Measurements from ENCODE around the gene DGKQ. TPM values are rescaled to one million over a fixed set of nuclear protein-coding genes. Genes with fewer than 3 reads are reported as not detected.

DGKQ gene
- total RNA-seq, 1 experiment from 2014 or later: 11.8 TPM

DNA sequence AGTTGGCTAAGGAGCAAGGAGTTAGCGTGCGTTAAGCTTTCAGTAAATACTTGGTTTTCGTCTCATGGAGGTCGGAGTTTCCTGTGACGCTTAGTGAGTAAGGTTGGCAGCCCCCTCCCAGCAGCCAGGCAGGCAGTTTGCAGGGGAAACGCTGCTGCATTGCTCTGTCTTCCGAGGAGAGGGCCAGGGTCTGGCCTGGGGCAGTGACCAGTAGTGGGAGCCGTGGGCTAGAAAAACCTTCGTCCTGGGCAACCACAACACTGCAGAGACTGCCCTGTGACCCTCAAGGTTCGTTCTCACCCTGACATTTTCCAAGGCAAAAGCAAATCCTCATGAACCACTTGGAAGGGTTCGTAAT lies 40.7 kb downstream of the DGKQ start:
- Mint-ChIP-seq H3K4me3 (ENCODE audit: low read depth, unreplicated experiment) (peak overlapping the region; percentile 84), H3K4me1 (ENCODE audit: low read depth, unreplicated experiment) (peaks cover 9% of the 10 kb centered on the region), H3K27me3 (ENCODE audit: unreplicated experiment) (no peaks in the 10 kb centered on the region), H3K9me3 (ENCODE audit: low read depth, unreplicated experiment) (no peaks in the 10 kb centered on the region), H3K27ac (ENCODE audit: unreplicated experiment) (peak overlapping the region; percentile 78), H3K36me3 (ENCODE audit: insufficient read depth, unreplicated experiment) (peaks cover 28% of the 10 kb centered on the region)
- DNase-seq: peak; percentile 11
- intact Hi-C loops (cut with micrococcal nuclease; ENCODE audit: unreplicated experiment): no loop called here
- TSS peak; percentile 87 for BruUV-seq (replicated peaks)
- TF ChIP-seq, protein P1, sequence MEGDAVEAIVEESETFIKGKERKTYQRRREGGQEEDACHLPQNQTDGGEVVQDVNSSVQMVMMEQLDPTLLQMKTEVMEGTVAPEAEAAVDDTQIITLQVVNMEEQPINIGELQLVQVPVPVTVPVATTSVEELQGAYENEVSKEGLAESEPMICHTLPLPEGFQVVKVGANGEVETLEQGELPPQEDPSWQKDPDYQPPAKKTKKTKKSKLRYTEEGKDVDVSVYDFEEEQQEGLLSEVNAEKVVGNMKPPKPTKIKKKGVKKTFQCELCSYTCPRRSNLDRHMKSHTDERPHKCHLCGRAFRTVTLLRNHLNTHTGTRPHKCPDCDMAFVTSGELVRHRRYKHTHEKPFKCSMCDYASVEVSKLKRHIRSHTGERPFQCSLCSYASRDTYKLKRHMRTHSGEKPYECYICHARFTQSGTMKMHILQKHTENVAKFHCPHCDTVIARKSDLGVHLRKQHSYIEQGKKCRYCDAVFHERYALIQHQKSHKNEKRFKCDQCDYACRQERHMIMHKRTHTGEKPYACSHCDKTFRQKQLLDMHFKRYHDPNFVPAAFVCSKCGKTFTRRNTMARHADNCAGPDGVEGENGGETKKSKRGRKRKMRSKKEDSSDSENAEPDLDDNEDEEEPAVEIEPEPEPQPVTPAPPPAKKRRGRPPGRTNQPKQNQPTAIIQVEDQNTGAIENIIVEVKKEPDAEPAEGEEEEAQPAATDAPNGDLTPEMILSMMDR (IDR thresholded peaks at IDR 0.05; ENCODE audit: unreplicated experiment): no peak
- CTCF ChIA-PET: interaction anchor here (1.0 kb wide), 1 partner anchor 55 kb away, joined by 5 read pairs; the partner anchor contains the start of gene IDUA

- Mint-ChIP-seq H3K27me3 (ENCODE audit: unreplicated experiment) (no peaks in the 10 kb centered on the region), H3K4me3 (ENCODE audit: low read depth, unreplicated experiment) (peak within 1 kb of the TSS; percentile 84), H3K36me3 (ENCODE audit: insufficient read depth, unreplicated experiment) (peaks cover 28% of the 10 kb centered on the region), H3K4me1 (ENCODE audit: low read depth, unreplicated experiment) (peaks cover 9% of the 10 kb centered on the region), H3K9me3 (ENCODE audit: low read depth, unreplicated experiment) (no peaks in the 10 kb centered on the region), H3K27ac (ENCODE audit: unreplicated experiment) (peak within 1 kb of the TSS; percentile 78)
- intact Hi-C loops (cut with micrococcal nuclease; ENCODE audit: unreplicated experiment): no loop called here
- TF ChIP-seq, protein P1 (IDR thresholded peaks at IDR 0.05; ENCODE audit: unreplicated experiment): no peak
- peak; percentile 93 for DNase-seq
- CTCF ChIA-PET: interaction anchor here (0.5 to 1.0 kb wide), 3 partner anchors 55 to 355 kb away, joined by 5 to 6 read pairs (median 5); partner anchors contain the start of gene IDUA
- BruUV-seq (replicated peaks): no TSS peak
These were observed 41.2 kb downstream of the DGKQ start, which contains the start of the genes GAK and TMEM175 for GRCh38 chr4:931960-932712. TSS of gene GAK (minus strand) at chr4:932316. CDS start at chr4:932187, 129 bp downstream. TSS of gene TMEM175 (plus strand) at chr4:932460. CDS start at chr4:947740, 15,280 bp downstream.

GRCh38 chr4:931194-931959 lies 42.0 kb downstream of the DGKQ start:
- CTCF ChIA-PET: interaction anchor here (0.5 to 0.6 kb wide), 2 partner anchors 356 to 619 kb away, joined by 3 to 6 read pairs; no protein-coding TSS in a partner anchor
- no TSS peak for BruUV-seq (replicated peaks)
- Mint-ChIP-seq H3K4me1 (ENCODE audit: low read depth, unreplicated experiment) (peaks cover 9% of the 10 kb centered on the region), H3K36me3 (ENCODE audit: insufficient read depth, unreplicated experiment) (peaks cover 28% of the 10 kb centered on the region), H3K27ac (ENCODE audit: unreplicated experiment) (peak overlapping the region; percentile 57), H3K9me3 (ENCODE audit: low read depth, unreplicated experiment) (no peaks in the 10 kb centered on the region), H3K4me3 (ENCODE audit: low read depth, unreplicated experiment) (peak overlapping the region; percentile 84), H3K27me3 (ENCODE audit: unreplicated experiment) (no peaks in the 10 kb centered on the region)
- intact Hi-C loops (cut with micrococcal nuclease; ENCODE audit: unreplicated experiment): no loop called here
- DNase-seq: peak; percentile 7
- TF ChIP-seq, protein P1 (IDR thresholded peaks at IDR 0.05; ENCODE audit: unreplicated experiment): no peak

DNA sequence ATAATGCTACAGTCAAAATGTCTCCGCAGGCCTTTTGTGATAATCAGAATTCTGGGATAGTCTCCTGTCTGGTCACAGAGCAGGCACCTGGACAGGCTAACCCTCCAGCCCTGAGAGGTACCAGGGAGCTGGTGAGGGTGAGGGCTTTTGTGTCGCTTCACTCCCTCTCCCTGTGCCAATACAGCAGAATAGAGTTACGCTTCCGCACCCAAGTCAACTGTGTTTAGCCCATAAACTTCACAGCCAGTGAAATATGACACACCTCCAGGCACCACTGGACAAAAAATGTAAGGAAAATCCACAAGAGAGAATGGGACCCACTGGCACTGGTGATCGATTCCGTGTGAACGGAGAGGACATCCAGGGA lies 42.6 kb downstream of the DGKQ start:
- intact Hi-C loops (cut with micrococcal nuclease; ENCODE audit: unreplicated experiment): no loop called here
- peak overlapping the region; percentile 84 for H3K4me3 Mint-ChIP-seq (ENCODE audit: low read depth, unreplicated experiment)
- peak overlapping the region; percentile 57 for H3K27ac Mint-ChIP-seq (ENCODE audit: unreplicated experiment)
- H3K4me1 Mint-ChIP-seq (ENCODE audit: low read depth, unreplicated experiment): peaks cover 9% of the 10 kb centered on the region
- peaks cover 28% of the 10 kb centered on the region for H3K36me3 Mint-ChIP-seq (ENCODE audit: insufficient read depth, unreplicated experiment)
- no peaks in the 10 kb centered on the region for H3K27me3 Mint-ChIP-seq (ENCODE audit: unreplicated experiment)
- no peaks in the 10 kb centered on the region for H3K9me3 Mint-ChIP-seq (ENCODE audit: low read depth, unreplicated experiment)
- DNase-seq: no peak
- CTCF ChIA-PET: no interaction called here
- TF ChIP-seq, protein P1 (IDR thresholded peaks at IDR 0.05; ENCODE audit: unreplicated experiment): no peak
- BruUV-seq (replicated peaks): TSS peak; percentile 69
